Vagina (tissue), 2 donors: ENCODE measurements around the gene INPP5F.

Experiments used
- POLR2A ChIP-seq, 2 donors: fragments of 450-650 bp; IDR thresholded peaks; one replicate each; pipeline ENCODE4 v1.6.1; 2017; ENCODE audit warnings: antibody characterized with exemption in 2 of 2, mild to moderate bottlenecking in 2 of 2, moderate library complexity in 2 of 2
- POLR2AphosphoS5 ChIP-seq, 2 donors: sonication (generic); formaldehyde crosslinking; IDR thresholded peaks; one replicate each; pipeline ENCODE4 v1.9.0; 2017; ENCODE audit warnings: antibody characterized with exemption in 2 of 2, mild to moderate bottlenecking in 2 of 2, low read depth in 1 of 2; ENCODE audit not compliant: insufficient read depth in 1 of 2
- TF ChIP-seq, protein P1 (sequence below), 3 experiments: fragments of 450-650 bp in 2 of 3; fragments of 200-600 bp in 1 of 3; sonication (generic) in 1 of 3; IDR thresholded peaks; one replicate each; pipeline ENCODE4 v1.5.1; 2017 to 2019; ENCODE audit warnings: antibody characterized with exemption in 3 of 3, mild to moderate bottlenecking in 2 of 3, moderate library complexity in 2 of 3

DNA sequence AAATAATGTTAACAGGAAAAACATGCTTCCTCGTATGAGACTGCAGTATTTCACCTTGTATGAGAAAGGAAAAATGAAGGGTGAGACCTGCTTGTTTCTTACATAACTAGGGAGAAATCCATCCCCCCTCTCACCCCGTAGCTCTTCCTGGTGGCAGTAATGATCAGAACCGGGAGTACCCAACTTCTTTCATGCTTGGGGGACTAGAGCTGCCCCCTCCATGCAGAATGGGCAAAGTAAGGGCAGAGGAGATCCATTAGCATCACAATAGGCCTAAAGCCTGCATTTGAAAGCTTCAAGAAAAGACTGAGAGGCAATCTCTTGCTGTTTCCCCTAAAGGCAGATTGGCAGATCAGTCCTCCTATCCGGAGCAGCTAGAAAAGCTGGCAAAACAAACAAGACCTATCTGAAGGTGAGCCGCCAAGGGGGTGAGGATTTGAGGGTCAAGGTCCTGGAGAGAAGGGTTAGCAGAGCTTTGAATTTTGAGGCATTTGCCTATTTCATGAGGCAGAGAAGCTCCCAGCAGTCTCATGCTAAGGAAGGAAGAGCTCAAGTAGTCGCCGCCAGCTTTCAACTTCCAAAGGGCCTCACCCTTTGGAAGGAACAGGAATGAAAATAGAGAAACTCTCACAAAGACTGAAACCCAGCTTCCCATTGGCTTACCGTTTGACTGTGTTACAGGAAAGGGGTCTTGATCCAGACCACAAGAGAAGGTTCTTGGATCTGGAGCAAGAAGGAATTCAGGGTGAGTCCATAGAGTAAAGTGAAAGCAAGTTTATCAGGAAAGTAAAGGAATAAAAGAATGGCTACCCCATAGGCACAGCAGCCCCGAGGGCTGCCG, 38.4 kb upstream of the INPP5F start:
- TF ChIP-seq, protein P1, sequence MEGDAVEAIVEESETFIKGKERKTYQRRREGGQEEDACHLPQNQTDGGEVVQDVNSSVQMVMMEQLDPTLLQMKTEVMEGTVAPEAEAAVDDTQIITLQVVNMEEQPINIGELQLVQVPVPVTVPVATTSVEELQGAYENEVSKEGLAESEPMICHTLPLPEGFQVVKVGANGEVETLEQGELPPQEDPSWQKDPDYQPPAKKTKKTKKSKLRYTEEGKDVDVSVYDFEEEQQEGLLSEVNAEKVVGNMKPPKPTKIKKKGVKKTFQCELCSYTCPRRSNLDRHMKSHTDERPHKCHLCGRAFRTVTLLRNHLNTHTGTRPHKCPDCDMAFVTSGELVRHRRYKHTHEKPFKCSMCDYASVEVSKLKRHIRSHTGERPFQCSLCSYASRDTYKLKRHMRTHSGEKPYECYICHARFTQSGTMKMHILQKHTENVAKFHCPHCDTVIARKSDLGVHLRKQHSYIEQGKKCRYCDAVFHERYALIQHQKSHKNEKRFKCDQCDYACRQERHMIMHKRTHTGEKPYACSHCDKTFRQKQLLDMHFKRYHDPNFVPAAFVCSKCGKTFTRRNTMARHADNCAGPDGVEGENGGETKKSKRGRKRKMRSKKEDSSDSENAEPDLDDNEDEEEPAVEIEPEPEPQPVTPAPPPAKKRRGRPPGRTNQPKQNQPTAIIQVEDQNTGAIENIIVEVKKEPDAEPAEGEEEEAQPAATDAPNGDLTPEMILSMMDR (IDR thresholded peaks at IDR 0.05), result no peak
- no peak for TF ChIP-seq POLR2A (IDR thresholded peaks at IDR 0.05)
- TF ChIP-seq POLR2AphosphoS5 (IDR thresholded peaks at IDR 0.05; ENCODE audit: insufficient read depth in 1 of 2, low read depth in 1 of 2), result no peak
